GM19351 (cell line): ENCODE measurements around the gene ACBD6.

Source experiments
- ATAC-seq: cut with Tn5 transposase; IDR thresholded peaks from one replicate; pipeline ENCODE4 v1.9.1; 2021; ENCODE audit warnings: mild to moderate bottlenecking, moderate library complexity; ENCODE audit not compliant: unreplicated experiment

Gene ACBD6

GRCh38 chr1:180246579-180246978 lies 255.8 kb downstream of the ACBD6 start:
- no peak for ATAC-seq

- no peak for ATAC-seq
Measured at GRCh38 chr1:180244840-180245239, 257.5 kb downstream of the ACBD6 start.

GRCh38 chr1:180243517-180244221 lies 258.7 kb downstream of the ACBD6 start:
- ATAC-seq = no peak

GRCh38 chr1:180241716-180242544 lies 260.4 kb downstream of the ACBD6 start:
- ATAC-seq = no peak

- no peak for ATAC-seq
Measured at GRCh38 chr1:180239145-180240096, 263.0 kb downstream of the ACBD6 start.

GRCh38 chr1:180238675-180239074 lies 263.7 kb downstream of the ACBD6 start:
- ATAC-seq = no peak
